ENCODE results near the gene EGFR.

EGFR gene

DNA sequence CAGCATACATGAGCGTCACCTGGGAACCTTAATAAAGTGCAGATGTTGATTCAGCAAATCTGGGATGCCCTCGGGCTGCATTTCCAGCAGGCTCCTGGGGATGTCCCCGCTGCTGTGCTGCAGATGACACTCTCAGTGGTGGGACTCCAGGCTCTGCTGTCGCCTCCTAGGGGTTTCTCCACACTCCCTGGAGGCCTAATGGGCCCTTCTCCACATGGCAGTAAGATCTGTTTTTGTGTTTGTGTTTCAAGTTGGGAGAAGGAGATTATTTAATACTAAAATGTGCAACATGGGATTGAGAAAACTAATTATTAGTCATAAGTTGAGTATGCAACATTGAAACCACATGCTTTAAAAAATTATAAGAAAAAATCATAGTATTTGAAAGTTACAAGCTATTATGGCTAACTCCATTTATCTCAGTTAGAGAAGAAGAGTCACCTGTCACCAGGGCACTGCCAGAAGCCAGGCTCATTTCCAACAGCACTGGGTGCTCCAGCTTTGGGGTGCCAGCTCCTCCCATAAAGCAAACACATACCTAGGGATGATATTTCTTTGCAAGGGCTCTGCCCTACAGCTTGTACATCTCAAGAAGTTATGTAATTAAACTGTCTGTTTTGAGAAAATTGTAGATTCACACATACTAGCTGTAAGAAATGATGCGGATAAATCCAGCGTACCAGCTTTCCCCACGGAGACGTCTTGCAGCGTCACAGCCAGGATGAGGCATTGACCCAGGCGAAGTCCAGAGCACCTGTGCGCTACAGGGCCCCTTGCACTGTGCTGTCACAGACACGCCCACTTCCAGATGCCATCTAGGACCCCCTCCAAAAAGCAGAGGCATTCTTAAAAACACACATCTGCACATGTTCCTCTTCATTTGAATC lies 106.4 kb downstream of the EGFR start:
- in situ Hi-C loops (cut with MboI; ENCODE audit: low pct_unique_long_range_greater_than_20kb, low sequenced_read_pairs, unreplicated experiment) = no loop called here
- DNase-seq (ENCODE audit: low spot score) = no peak
- TF ChIP-seq, protein P1, sequence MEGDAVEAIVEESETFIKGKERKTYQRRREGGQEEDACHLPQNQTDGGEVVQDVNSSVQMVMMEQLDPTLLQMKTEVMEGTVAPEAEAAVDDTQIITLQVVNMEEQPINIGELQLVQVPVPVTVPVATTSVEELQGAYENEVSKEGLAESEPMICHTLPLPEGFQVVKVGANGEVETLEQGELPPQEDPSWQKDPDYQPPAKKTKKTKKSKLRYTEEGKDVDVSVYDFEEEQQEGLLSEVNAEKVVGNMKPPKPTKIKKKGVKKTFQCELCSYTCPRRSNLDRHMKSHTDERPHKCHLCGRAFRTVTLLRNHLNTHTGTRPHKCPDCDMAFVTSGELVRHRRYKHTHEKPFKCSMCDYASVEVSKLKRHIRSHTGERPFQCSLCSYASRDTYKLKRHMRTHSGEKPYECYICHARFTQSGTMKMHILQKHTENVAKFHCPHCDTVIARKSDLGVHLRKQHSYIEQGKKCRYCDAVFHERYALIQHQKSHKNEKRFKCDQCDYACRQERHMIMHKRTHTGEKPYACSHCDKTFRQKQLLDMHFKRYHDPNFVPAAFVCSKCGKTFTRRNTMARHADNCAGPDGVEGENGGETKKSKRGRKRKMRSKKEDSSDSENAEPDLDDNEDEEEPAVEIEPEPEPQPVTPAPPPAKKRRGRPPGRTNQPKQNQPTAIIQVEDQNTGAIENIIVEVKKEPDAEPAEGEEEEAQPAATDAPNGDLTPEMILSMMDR (IDR thresholded peaks at IDR 0.05; ENCODE audit: extremely low read depth, insufficient read depth, missing control alignments) = no peak

DNA sequence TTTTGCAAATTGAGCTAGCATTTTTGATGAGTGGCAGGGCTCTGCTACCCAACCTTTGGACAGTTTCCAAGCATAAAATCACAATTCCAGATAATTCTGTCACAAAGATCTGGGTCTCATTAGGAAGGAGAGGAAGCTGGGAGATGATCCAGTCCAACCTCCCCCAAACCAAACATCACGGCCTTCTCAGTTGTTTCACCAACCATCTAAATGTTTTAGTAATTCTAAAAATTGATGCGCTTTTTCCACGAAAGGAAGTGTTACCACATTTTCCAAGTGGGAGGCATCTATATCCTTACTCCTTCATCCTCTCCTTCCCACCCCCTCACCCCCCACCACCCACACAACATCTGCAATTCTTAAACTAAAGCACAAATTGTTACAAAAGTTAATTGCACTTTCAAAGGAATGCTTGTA lies 108.3 kb downstream of the EGFR start:
- in situ Hi-C loops (cut with MboI; ENCODE audit: low pct_unique_long_range_greater_than_20kb, low sequenced_read_pairs, unreplicated experiment) = no loop called here
- TF ChIP-seq, protein P1 (IDR thresholded peaks at IDR 0.05; ENCODE audit: extremely low read depth, insufficient read depth, missing control alignments) = no peak

DNA sequence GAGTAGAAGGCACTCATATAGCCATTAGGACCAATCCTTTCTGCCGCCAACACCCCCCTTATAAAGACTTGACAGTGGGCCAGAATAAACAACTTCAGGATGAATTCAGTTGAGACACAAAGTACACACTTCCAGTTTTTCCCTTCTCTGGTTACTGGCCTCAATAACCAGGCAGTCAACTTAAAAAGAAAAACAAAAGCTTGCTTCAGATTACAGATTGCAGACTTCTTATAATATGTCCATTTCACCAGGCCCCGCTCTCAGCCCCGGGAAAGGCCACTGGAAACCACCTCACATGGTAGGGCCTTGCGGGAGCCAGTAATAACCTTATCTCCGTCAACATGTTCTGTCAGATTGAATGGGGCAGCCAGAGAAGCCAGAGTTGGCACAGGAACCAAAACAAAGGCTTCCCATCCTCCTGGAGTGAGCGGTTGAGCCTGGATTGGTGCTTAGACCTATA lies 108.8 kb downstream of the EGFR start:
- no peak for DNase-seq (ENCODE audit: low spot score)
- in situ Hi-C loops (cut with MboI; ENCODE audit: low pct_unique_long_range_greater_than_20kb, low sequenced_read_pairs, unreplicated experiment) = no loop called here
- TF ChIP-seq, protein P1 (IDR thresholded peaks at IDR 0.05; ENCODE audit: extremely low read depth, insufficient read depth, missing control alignments) = no peak

More for the DNA sequence above, 108.3 kb downstream of the EGFR start:
- no peak for DNase-seq (ENCODE audit: low spot score)

DNA sequence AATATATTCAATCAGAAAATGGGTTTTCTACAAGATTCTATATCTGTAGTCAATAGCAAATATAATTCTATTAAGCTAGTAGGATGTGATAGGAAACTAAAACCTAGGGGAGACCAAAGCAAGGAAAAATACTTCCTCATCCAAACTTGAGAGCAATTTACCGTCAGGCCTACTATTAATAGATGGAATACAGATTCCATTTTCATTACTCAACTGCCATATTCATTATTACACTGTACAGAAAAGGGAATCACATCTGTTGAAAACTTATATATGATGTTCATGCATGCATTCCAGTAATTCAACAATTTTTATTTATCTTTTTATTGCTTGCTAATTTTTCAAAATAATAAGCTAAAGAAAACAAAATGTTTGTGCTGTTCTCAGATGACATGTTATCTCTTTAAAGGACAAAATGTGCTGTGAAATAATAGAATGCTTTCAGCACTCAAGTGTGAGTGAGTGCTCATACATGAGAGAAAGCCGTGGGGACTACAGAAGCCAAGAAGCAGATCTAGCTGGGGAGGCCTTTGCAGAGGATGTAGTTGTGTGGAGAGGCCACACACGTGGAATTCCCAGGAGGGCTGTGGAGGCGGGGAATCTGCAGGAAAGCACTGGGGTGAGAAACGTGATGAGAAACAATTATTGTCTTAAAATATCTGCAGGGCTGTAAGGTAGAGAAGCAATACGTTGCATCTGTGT lies 110.0 kb downstream of the EGFR start:
- in situ Hi-C loops (cut with MboI; ENCODE audit: low pct_unique_long_range_greater_than_20kb, low sequenced_read_pairs, unreplicated experiment) = no loop called here
- no peak for DNase-seq (ENCODE audit: low spot score)
- TF ChIP-seq, protein P1 (IDR thresholded peaks at IDR 0.05; ENCODE audit: extremely low read depth, insufficient read depth, missing control alignments) = no peak

DNA sequence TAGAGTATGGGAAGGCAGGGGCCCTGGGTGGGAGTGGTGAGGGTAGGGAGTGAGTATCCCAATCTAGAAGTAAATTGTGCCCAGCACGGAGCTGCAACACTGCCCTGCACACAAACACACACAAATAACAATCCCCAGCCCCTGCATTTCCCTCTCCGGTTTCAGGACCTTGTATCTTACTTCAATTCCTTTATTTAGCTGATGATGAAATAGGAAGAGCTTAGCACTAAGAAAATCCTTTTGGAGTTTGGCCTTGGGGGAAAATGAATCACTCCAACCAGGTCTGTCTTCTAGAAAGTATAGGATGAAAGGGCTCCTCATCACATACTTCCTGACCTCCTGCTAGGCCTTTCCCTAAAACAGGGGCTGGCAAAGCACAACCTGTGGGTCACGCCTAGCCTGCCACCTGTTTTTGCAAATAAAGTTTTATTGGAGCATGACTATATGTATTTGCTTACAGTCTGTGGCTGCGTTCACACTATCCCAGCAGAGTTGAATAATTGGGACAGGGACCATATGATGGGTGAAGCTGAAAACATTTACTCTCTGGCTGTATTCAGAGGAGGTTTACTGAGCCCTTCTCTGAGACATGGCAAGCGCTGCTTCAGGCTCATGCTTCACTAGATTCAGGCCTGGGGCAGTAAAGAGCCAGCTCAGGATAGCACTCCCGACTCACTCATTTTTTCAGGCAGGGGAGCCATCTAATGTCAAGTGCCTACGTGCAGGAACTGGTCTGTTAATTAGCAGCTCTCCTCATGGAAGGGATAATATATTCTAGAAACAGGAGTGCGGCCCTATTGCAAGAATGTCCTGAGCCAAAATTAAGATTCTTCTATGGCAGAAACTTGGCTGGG lies 111.0 kb downstream of the EGFR start:
- in situ Hi-C loops (cut with MboI; ENCODE audit: low pct_unique_long_range_greater_than_20kb, low sequenced_read_pairs, unreplicated experiment) = no loop called here
- TF ChIP-seq, protein P1 (IDR thresholded peaks at IDR 0.05; ENCODE audit: extremely low read depth, insufficient read depth, missing control alignments) = no peak
- no peak for DNase-seq (ENCODE audit: low spot score)
